ENCODE data around the gene TTN.

The TTN gene

GRCh38 chr2:178523596-178524134, 283.6 kb downstream of the TTN start:
- H3K4me3 Mint-ChIP-seq, result peak overlapping the region; percentile 96 to 99 (median 97)
- peaks cover 2% of the 10 kb centered on the region for H3K27me3 Mint-ChIP-seq (ENCODE audit: low read depth)
- H3K36me3 Mint-ChIP-seq (ENCODE audit: low read depth), result peaks cover 10% of the 10 kb centered on the region
- peaks cover 3% of the 10 kb centered on the region for H3K4me1 Mint-ChIP-seq
- no peaks in the 10 kb centered on the region for H3K9me3 Mint-ChIP-seq
- H3K27ac Mint-ChIP-seq, result peak overlapping the region; percentile 91 to 94 (median 92)
- TF ChIP-seq CTCF (IDR thresholded peaks at IDR 0.05; ENCODE audit: unreplicated experiment in 3 of 3), result no peak

- peaks cover 9% of the 10 kb centered on the region for H3K36me3 Mint-ChIP-seq (ENCODE audit: low read depth)
- no peaks in the 10 kb centered on the region for H3K27me3 Mint-ChIP-seq (ENCODE audit: low read depth)
- peak overlapping the region; percentile 96 to 99 (median 97) for H3K4me3 Mint-ChIP-seq
- peaks cover 3% of the 10 kb centered on the region for H3K4me1 Mint-ChIP-seq
- H3K27ac Mint-ChIP-seq, result peak overlapping the region; percentile 91 to 94 (median 92)
- H3K9me3 Mint-ChIP-seq, result no peaks in the 10 kb centered on the region
- peak; percentile 84 to 90 (median 89) for TF ChIP-seq CTCF (IDR thresholded peaks at IDR 0.05; ENCODE audit: unreplicated experiment in 3 of 3)
Measured at GRCh38 chr2:178522950-178523595, 284.1 kb downstream of the TTN start.

GRCh38 chr2:178521304-178522150, 285.7 kb downstream of the TTN start:
- H3K4me3 Mint-ChIP-seq, result peak overlapping the region; percentile 52 to 71 (median 69)
- H3K27ac Mint-ChIP-seq, result no peak overlapping the region
- H3K27me3 Mint-ChIP-seq (ENCODE audit: low read depth), result no peaks in the 10 kb centered on the region
- TF ChIP-seq CTCF (IDR thresholded peaks at IDR 0.05; ENCODE audit: unreplicated experiment in 3 of 3), result no peak
- no peaks in the 10 kb centered on the region for H3K9me3 Mint-ChIP-seq
- H3K4me1 Mint-ChIP-seq, result peaks cover 3% of the 10 kb centered on the region
- H3K36me3 Mint-ChIP-seq (ENCODE audit: low read depth), result peaks cover 13% of the 10 kb centered on the region

GRCh38 chr2:178517496-178517895, 289.7 kb downstream of the TTN start:
- no peaks in the 10 kb centered on the region for H3K27me3 Mint-ChIP-seq (ENCODE audit: low read depth)
- H3K9me3 Mint-ChIP-seq, result no peaks in the 10 kb centered on the region
- peaks cover 28% of the 10 kb centered on the region for H3K36me3 Mint-ChIP-seq (ENCODE audit: low read depth)
- TF ChIP-seq CTCF (IDR thresholded peaks at IDR 0.05; ENCODE audit: unreplicated experiment in 3 of 3), result no peak
- H3K27ac Mint-ChIP-seq, result no peak overlapping the region
- H3K4me1 Mint-ChIP-seq, result no peaks in the 10 kb centered on the region
- H3K4me3 Mint-ChIP-seq, result no peak overlapping the region

GRCh38 chr2:178514664-178515063, 292.6 kb downstream of the TTN start:
- no peaks in the 10 kb centered on the region for H3K27me3 Mint-ChIP-seq (ENCODE audit: low read depth)
- TF ChIP-seq CTCF (IDR thresholded peaks at IDR 0.05; ENCODE audit: unreplicated experiment in 3 of 3), result no peak
- no peak overlapping the region for H3K27ac Mint-ChIP-seq

More at GRCh38 chr2:178514664-178515063, 292.6 kb downstream of the TTN start:
- H3K9me3 Mint-ChIP-seq, result no peaks in the 10 kb centered on the region
- H3K36me3 Mint-ChIP-seq (ENCODE audit: low read depth), result peaks cover 28% of the 10 kb centered on the region
- no peaks in the 10 kb centered on the region for H3K4me1 Mint-ChIP-seq
- no peak overlapping the region for H3K4me3 Mint-ChIP-seq
